ENCODE data around the gene ELL2.
"Not testable (repeated sequence)": the region's sequence is repeated elsewhere in the genome, so short reads cannot be mapped to it uniquely, and the experiment has no call there.

Gene ELL2

GRCh38 chr5:95838001-95838520 is 123.6 kb downstream of the ELL2 start:
- peak; percentile 55 for DNase-seq (ENCODE audit: low spot score)

- DNase-seq (ENCODE audit: low spot score) = no peak
Observed at GRCh38 chr5:95837492-95837891, 124.2 kb downstream of the ELL2 start.

- not testable (repeated sequence) for DNase-seq (ENCODE audit: low spot score)
Observed at GRCh38 chr5:95836971-95837370, 124.7 kb downstream of the ELL2 start.

- no peak for DNase-seq (ENCODE audit: low spot score)
Observed at GRCh38 chr5:95836544-95836943, 125.1 kb downstream of the ELL2 start.

- no peak for DNase-seq (ENCODE audit: low spot score)
Observed at GRCh38 chr5:95835682-95836385, 125.8 kb downstream of the ELL2 start.
